ENCODE data around the gene AKNA.

DNA sequence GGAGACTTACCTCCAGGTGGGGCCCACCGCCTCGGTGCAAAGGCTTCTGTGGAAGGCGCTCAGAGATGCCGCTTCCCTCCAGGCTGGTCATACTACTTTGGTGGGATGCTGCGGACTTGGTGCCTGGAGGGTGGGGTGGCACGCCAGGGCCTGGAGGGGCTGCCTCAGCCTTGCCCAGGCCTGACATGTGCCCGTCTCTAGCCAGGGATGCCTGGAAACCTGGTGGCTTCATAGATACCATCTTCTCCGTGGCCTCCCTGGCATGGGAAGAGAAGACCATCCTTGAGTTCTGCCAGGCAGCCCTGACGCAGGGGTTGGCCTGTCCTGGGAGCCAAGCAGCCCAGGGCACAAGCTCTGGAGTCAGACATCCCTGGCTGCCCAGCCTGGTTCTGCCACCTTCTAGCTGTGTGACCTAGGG lies 29.9 kb downstream of the AKNA start:
- TF ChIP-seq POLR2A (IDR thresholded peaks at IDR 0.05) (no peak), POLR2AphosphoS5 (IDR thresholded peaks at IDR 0.05) (no peak)
- TF ChIP-seq, protein P1, sequence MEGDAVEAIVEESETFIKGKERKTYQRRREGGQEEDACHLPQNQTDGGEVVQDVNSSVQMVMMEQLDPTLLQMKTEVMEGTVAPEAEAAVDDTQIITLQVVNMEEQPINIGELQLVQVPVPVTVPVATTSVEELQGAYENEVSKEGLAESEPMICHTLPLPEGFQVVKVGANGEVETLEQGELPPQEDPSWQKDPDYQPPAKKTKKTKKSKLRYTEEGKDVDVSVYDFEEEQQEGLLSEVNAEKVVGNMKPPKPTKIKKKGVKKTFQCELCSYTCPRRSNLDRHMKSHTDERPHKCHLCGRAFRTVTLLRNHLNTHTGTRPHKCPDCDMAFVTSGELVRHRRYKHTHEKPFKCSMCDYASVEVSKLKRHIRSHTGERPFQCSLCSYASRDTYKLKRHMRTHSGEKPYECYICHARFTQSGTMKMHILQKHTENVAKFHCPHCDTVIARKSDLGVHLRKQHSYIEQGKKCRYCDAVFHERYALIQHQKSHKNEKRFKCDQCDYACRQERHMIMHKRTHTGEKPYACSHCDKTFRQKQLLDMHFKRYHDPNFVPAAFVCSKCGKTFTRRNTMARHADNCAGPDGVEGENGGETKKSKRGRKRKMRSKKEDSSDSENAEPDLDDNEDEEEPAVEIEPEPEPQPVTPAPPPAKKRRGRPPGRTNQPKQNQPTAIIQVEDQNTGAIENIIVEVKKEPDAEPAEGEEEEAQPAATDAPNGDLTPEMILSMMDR (IDR thresholded peaks at IDR 0.05) = no peak
